GM12891 (cell line): ENCODE data around the gene PRM1.

ENCODE experiments used
- POLR2A ChIP-seq: IDR thresholded peaks from 2 replicates; pipeline ENCODE4 v1.6.1; 2011; ENCODE audit warnings: low read depth, low read length, control low read depth
- POLR2AphosphoS5 ChIP-seq: IDR thresholded peaks from 2 replicates; pipeline ENCODE4 v1.6.1; 2011; ENCODE audit warnings: low read depth, low read length, control low read depth
- SPI1 ChIP-seq: IDR thresholded peaks from 2 replicates; pipeline ENCODE4 v1.6.1; 2011; ENCODE audit warnings: low read depth, low read length, control low read depth
- TAF1 ChIP-seq: IDR thresholded peaks from 2 replicates; pipeline ENCODE4 v1.6.1; 2011; ENCODE audit warnings: low read depth, low read length, control low read depth

- TF ChIP-seq POLR2A (no peak), POLR2AphosphoS5 (no peak), SPI1 (no peak), TAF1 (no peak)
These were observed 39.0 kb upstream of the PRM1 start for GRCh38 chr16:11320170-11320569.
